Upper lobe of right lung (tissue), 1 donor: Measurements from ENCODE around the gene MLLT3. TPM values are rescaled to one million over a fixed set of nuclear protein-coding genes. Genes with fewer than 3 reads are reported as not detected.

Experiments used
- ATAC-seq: fragments of 200-7000 bp; cut with Tn5 transposase; one replicate; pipeline ENCODE4 v1.9.1; 2020; ENCODE audit warnings: mild to moderate bottlenecking, moderate library complexity
- DNase-seq: peaks from one replicate; pipeline ENCODE4 v3.0.0-alpha.2; 2020
- H3K27ac ChIP-seq: fragments of 200-600 bp; one replicate; pipeline ENCODE4 v1.8.0; 2022
- H3K27me3 ChIP-seq: fragments of 200-600 bp; one replicate; pipeline ENCODE4 v1.8.0; 2022; ENCODE audit warnings: mild to moderate bottlenecking
- H3K36me3 ChIP-seq: fragments of 200-600 bp; one replicate; pipeline ENCODE4 v1.8.0; 2022
- H3K4me1 ChIP-seq: fragments of 200-600 bp; one replicate; pipeline ENCODE4 v1.8.0; 2022
- H3K4me3 ChIP-seq: fragments of 200-600 bp; one replicate; pipeline ENCODE4 v1.8.0; 2022; ENCODE audit warnings: mild to moderate bottlenecking
- H3K9me3 ChIP-seq: fragments of 200-600 bp; one replicate; pipeline ENCODE4 v1.8.0; 2022
- intact Hi-C: fragments of 100-400 bp; cut with DNase I; formaldehyde crosslinking; loops from one replicate; pipeline ENCODE4 v1.11.0; 2022
- total RNA-seq: library from RNA; stranded (reverse); fragmentation: NEBNext Ultra II Directional; extraction: Animal tissue kit (Norgen Biotek cat#: 25700); gene quantifications from one replicate; pipeline ENCODE4 v1.2.1, GENCODE V29; 2021
- TF ChIP-seq, protein P1 (sequence below): fragments of 200-600 bp; IDR thresholded peaks from one replicate; pipeline ENCODE4 v1.8.0; 2022; ENCODE audit warnings: antibody characterized with exemption
- donor health status: DM: no; HTN: yes; CAD: no; lungs with severe emphysema.

Gene MLLT3
- total RNA-seq, 1 donor from 2014 or later: 15.4 TPM

DNA sequence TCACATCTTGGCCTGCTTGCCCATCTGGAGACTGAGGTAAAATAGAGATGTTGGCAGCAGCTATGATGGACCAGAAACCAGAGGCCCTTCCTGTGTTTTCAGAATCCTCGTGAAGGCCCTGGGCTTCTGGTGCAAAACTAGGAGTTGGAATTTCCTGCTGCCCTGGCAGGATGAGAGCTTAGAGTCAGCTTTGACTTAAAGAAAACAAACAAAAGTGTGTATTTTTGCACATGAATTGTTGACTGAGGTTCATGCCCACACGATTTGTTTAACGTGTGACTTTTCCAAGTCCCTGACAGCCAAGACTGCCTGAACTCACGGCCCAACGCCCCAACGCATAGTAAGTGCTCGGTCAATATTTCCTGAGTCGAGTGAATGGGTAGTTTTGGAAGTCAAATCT, 303.1 kb downstream of the MLLT3 start:
- H3K27me3 ChIP-seq: no peaks in the 10 kb centered on the region
- no peak overlapping the region for H3K27ac ChIP-seq
- no peak for DNase-seq
- intact Hi-C loops: no loop called here
- H3K4me3 ChIP-seq: no peak overlapping the region
- TF ChIP-seq, protein P1, sequence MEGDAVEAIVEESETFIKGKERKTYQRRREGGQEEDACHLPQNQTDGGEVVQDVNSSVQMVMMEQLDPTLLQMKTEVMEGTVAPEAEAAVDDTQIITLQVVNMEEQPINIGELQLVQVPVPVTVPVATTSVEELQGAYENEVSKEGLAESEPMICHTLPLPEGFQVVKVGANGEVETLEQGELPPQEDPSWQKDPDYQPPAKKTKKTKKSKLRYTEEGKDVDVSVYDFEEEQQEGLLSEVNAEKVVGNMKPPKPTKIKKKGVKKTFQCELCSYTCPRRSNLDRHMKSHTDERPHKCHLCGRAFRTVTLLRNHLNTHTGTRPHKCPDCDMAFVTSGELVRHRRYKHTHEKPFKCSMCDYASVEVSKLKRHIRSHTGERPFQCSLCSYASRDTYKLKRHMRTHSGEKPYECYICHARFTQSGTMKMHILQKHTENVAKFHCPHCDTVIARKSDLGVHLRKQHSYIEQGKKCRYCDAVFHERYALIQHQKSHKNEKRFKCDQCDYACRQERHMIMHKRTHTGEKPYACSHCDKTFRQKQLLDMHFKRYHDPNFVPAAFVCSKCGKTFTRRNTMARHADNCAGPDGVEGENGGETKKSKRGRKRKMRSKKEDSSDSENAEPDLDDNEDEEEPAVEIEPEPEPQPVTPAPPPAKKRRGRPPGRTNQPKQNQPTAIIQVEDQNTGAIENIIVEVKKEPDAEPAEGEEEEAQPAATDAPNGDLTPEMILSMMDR: no peak
- H3K4me1 ChIP-seq: no peaks in the 10 kb centered on the region
- no peak for ATAC-seq
- H3K36me3 ChIP-seq: no peaks in the 10 kb centered on the region
- H3K9me3 ChIP-seq: no peaks in the 10 kb centered on the region

DNA sequence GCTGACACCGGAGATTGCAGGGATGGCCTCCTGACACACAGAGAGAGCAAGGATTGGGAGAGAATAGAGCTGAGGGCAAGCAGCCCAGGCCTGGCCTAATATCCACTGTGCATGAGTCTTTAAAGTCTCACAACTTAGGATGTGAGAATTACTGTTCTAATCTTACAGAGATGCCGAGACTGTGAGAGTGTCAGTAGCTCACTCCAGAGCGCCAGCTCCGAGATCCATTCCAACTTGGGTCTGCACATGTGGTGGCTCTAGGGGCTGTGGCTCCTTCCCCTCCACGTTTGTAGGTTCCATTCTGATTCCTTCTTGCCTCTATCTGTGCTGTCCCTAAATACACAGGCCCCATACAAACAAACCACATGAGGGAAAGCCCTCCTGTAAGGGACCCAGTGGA, 304.6 kb downstream of the MLLT3 start:
- Histone ChIP-seq H3K9me3 (no peaks in the 10 kb centered on the region), H3K36me3 (no peaks in the 10 kb centered on the region), H3K27ac (no peak overlapping the region), H3K27me3 (no peaks in the 10 kb centered on the region), H3K4me3 (no peak overlapping the region), H3K4me1 (no peaks in the 10 kb centered on the region)
- intact Hi-C loops: no loop called here
- TF ChIP-seq, protein P1: no peak
- DNase-seq (no peak), ATAC-seq (no peak)

DNA sequence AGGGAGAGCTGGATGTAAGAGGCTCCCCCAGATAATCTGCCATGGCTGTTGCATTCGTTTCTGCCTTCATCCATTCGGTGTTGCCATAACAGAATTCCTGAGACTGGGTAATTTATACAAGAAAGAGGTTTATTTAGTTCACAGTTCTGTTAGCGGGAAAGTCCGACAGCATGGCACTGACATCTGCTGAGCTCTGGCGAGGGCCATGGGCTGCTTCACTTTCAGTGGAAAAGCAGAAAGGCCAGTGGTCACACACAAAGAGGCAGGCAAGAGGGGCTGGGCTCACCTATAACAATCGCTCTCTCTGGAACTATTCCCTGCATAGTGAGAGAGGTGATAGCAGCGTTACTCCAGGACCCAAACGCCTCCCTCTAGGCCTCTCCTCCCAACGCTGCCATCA, 305.9 kb downstream of the MLLT3 start:
- ATAC-seq (no peak), DNase-seq (no peak)
- TF ChIP-seq, protein P1: no peak
- Histone ChIP-seq H3K36me3 (no peaks in the 10 kb centered on the region), H3K4me1 (no peaks in the 10 kb centered on the region), H3K27ac (no peak overlapping the region), H3K4me3 (no peak overlapping the region), H3K27me3 (no peaks in the 10 kb centered on the region), H3K9me3 (no peaks in the 10 kb centered on the region)
- intact Hi-C loops: no loop called here

DNA sequence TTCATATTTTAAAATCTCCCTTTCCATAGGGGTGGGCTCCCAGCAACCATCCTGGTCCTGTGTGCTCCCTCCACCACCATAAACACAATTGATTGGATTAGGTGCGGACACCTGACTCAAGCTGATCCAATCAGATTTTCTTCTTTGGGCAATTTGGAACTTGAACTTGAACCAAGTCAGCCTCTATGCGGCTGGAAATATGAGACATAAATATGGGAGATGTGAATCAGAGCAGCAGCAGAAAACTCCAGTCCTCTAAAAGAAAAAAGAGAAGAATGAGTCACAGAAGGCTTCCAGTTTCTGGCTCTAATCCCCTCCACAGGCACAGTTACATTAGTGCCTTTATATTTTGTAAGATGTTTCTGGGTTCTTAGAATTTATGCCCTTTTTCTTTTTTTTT, 306.6 kb downstream of the MLLT3 start:
- TF ChIP-seq, protein P1: no peak
- ATAC-seq (no peak), DNase-seq (no peak)
- H3K27ac ChIP-seq: no peak overlapping the region
- H3K36me3 ChIP-seq: no peaks in the 10 kb centered on the region
- no peaks in the 10 kb centered on the region for H3K9me3 ChIP-seq
- H3K27me3 ChIP-seq: no peaks in the 10 kb centered on the region
- intact Hi-C loops: no loop called here
- H3K4me3 ChIP-seq: no peak overlapping the region
- H3K4me1 ChIP-seq: no peaks in the 10 kb centered on the region

DNA sequence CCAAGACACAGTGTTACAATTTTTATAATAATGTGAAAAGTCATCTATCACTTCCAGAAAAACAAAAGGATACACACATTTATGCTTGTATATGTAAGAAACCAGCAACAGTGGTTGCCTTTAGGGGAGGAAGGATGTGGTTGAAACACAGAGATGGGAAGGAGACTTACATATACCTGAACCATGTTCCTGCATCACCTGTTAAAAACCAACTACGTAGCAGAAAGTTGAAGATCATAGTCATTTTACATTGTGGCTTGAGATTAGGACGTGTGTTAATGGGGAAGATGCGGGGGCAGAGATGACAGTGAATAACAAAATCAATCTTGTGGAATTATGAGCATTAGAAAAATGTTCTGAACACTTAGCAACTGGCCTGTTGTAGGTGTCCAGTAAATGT, 307.3 kb downstream of the MLLT3 start:
- TF ChIP-seq, protein P1: no peak
- Histone ChIP-seq H3K27ac (no peak overlapping the region), H3K4me3 (no peak overlapping the region), H3K27me3 (no peaks in the 10 kb centered on the region), H3K36me3 (no peaks in the 10 kb centered on the region), H3K9me3 (no peaks in the 10 kb centered on the region), H3K4me1 (no peaks in the 10 kb centered on the region)
- DNase-seq (no peak), ATAC-seq (no peak)
- intact Hi-C loops: no loop called here

DNA sequence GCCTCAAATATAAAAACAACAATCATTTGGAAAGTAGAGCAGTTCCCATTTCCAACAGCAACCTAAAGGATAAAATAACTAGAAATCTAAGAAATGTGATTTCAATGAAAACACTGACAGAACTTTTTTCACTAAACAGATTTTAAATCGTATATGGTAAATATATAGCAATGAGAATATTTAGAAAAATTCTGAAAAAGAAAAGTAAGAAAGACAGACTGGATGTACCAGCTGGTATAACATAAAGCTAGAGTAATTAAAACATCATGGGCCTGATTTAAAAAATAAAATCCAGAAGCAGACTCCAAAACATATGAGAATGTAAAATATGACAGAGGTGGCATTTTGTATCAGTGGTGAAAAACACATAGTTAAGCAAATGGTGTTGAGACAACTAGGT, 308.9 kb downstream of the MLLT3 start:
- Histone ChIP-seq H3K27me3 (no peaks in the 10 kb centered on the region), H3K27ac (no peak overlapping the region), H3K36me3 (no peaks in the 10 kb centered on the region), H3K4me1 (peaks cover 2% of the 10 kb centered on the region), H3K9me3 (no peaks in the 10 kb centered on the region), H3K4me3 (no peak overlapping the region)
- ATAC-seq: no peak
- DNase-seq: no peak
- intact Hi-C loops: no loop called here
- TF ChIP-seq, protein P1: no peak
